Raji (cell line): ENCODE measurements around the gene EMILIN3.

Source experiments
- POLR2A ChIP-seq: IDR thresholded peaks from 2 replicates; pipeline ENCODE4 v1.6.1; 2011; ENCODE audit warnings: low read depth, low read length, control low read depth; ENCODE audit not compliant: insufficient read depth

The EMILIN3 gene

DNA sequence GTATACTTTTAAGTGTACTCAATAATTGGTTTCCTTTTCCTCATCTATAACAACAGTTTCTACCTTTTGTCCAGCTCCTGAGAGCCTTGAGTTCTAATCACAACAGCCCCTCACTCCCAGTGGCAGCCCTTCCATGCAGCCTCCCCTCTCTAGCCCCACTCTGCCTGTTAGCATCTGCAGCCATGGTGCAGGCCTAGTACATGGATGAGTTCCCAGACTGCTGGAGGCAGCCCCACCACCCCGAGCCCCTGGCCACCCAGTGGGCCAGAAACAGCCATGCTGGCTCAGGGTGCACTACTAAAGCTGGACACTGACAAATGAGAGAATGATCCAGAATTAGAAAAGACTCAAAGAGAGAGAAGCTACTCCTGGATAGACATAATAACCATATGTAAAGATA lies 35.7 kb downstream of the EMILIN3 start:
- TF ChIP-seq POLR2A = no peak

DNA sequence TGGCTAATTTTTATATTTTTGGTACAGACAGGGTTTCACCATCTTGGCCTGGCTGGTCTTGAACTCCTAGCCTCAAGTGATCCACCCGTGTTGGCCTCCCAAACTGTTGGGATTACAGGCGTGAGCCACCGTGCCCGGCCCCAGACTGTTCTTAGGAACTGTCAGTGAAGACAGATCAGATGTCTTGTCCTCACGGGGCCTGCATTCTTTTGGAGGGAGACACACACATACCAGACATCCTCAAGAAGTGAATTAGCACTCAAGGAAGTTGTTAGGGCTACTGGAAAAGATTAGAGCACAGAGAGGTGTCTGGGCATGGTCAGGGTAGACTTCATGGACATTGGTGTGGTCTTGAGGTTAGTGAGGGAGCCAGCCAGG lies 36.3 kb downstream of the EMILIN3 start:
- TF ChIP-seq POLR2A = no peak

DNA sequence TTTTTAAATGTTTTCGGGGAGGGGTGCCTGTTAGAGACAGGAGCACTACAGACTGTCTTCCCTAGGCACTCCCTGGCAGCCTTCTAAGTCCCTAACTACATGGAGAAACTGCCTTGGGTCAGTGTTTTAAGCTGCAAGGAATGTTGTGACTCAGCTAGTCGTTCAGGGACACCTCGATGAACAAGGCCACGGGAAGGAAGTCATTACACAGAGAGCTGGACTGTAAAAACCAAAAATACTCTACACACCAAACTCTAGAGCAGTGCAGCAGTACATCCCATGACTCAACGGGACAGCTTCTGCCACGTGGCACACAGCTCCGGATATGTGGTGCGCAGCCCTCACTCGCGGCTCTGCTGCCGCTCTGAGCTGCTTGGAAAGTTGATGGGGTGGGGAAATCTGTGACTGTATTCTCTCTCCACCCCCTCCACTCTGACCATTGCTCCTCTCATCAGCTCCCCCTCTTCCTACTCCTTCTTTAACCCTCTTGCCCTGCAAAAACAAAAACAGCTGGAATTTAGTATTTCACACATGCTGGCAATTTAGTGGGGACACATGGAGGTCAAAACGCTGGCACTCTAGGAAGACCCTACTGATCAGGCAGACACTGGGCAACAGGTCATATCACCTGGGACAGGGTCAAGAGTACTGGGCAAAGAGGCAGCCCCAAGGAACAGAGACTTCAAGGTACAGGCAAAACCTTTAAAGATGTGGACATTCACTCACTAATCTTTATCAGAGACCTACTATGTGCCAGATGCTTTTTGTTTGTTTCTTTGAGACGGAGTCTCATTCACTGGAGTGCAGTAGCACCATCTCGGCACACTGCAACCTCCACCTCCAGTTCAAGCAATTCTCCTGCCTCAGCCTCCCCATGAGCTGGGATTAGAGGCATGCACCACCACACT lies 36.9 kb downstream of the EMILIN3 start:
- no peak for TF ChIP-seq POLR2A

DNA sequence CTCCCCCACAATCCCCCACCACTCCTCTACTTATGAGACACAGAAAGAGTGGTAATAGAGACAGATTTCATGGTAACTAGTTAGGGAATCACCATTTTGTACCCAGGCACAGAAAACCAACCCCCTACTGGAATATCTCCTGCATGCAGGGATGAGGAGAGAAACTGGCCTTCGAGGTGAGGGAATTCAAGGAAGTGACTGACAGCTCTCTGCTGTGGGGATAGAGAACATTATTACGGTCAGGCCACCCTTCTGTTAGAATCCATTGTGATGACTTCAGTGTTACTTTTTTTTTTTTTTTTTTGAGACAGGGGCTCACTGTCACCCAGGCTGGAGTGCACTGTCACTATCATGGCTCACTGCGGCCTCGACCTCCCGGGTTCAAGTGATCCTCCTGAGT lies 39.4 kb downstream of the EMILIN3 start:
- no peak for TF ChIP-seq POLR2A

DNA sequence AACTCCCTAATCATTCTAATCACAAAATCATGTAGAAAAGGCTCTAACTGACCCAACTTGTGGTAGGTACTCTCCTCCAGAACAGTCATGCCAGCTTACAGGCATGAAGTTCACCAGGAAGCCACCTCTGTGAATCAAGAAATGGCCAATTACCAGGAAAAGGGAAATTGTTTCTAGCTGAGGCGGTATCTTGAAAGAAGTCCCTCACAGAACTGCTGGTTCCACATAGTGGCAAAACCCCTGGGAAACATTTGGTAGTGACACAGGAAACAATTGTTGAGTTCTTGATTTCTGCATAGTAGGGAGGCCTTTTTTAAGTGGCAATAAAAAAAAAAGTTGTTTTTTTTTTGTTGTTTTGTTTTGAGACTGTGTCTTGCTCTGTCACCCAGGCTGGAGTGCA lies 45.6 kb downstream of the EMILIN3 start:
- TF ChIP-seq POLR2A = no peak

DNA sequence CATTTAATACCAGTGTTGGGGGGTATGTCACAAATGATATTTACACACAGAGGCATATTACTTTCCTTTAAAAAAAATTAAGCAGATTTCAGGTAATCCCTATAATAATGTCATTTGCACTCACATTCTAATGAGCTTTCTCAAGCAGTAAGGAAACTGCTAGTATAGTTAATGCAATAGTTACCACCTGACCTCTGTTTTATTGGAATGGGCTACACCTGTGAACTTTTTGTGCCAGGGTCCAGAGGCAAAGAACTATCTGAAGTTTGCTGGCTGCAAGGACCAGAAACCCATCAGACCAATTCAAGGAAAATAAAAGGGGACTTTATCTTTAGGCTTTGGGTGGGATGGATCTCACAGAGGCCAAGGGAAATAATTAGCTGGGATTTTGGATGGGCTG lies 46.2 kb downstream of the EMILIN3 start:
- no peak for TF ChIP-seq POLR2A

DNA sequence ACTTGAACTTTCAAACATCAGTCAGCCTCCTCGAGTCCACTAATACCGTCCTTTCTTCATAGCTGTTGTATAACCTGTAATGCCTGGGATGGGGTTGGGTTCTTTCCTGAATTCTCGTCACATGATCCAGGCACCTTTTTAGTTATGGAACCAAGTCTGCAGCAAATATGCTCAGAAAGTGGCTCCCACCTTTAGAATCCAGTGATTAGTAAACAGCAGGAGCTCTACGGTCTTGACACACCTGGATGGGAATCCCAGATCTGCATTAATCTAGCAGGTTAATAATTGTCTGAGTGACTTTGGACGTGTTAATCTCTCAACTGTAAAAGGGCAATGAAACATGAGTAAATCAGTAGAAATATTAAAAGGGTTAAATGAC lies 48.4 kb downstream of the EMILIN3 start:
- no peak for TF ChIP-seq POLR2A

DNA sequence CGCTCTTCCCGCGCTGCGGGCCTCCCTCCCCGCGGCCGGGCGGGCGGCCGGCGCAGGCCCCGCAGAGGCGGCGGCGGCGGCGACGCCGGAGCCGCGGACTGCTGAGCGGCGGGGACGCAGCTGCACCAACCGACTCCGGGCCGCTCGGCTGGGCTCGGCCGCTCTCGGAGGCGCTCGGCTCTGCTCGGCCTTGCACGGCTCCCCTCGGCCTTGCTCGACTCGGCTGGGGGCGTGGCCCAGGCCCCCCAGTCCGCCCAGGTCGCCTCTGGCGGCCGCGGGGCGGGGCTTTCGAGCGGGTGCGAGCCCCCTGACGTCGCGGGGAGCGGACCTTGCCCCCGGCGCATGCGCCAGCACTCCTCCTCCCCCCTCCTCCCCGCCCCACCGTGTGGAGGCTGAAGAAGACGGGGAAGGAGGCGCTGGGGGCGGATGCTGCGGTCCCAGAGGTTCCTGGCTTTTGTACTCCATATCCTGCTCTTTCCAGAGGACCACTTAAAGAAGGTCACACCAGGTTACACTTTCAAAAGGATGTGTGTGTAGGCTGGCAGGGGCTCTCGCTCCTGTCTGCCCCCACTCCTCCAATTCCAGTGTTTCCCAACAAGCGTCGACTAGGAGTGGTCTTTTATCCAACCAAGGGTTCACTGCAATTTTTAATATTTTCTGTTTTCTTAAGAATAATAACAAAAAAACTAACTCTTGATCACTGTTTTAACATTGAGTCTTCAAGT lies 48.9 kb downstream of the EMILIN3 start, which contains the start of gene ZHX3:
ZHX3 (minus strand) TSS at position 186 of the 725 bp plus-strand sequence. CDS start 112,815 bp downstream, outside the sequence.
- TF ChIP-seq POLR2A = peak; percentile 72

DNA sequence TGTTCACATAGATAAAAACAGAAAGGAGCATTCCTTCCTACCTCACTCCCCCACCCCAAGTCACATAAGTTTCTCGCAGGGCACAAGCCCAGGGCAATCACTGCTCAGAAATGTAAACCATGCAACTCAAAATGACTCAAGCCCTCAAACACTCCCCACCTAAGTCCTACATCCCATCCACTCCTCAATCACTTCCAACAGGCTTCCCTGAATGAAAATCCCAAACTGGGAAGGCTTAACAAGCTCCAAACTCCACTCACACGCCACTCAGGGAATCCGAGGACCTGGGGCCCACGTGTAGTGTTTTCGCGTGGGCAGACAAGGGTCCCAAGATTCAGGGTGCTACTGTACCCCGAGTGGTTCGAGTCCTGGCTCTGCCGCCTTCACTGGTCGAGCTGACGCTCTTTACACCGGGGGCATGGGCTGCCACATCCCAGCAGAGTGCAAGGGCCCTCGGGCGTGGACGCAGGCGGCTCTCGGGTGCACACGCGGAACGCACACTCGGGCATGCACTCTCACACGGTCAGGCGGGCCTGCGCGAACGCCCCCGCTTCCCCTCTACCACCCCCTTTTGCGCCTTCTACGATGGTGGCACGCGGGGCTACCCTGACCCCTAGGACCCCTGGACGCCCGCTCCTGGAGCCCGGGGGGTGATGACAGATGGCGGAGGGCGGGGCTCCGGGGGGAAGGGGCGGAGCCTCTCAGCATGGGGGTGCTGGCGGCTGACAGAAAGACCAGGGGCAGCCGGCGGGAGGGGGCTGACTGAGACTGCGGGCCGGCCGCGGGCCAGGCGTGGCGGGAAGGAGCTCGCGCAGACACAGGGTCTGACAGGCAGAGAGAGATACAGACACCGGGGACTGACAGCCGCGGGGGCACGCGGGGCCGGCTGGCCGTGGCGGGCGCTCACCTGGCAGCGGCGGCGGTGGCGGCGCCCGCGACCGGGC lies 49.7 kb downstream of the EMILIN3 start:
- no peak for TF ChIP-seq POLR2A

DNA sequence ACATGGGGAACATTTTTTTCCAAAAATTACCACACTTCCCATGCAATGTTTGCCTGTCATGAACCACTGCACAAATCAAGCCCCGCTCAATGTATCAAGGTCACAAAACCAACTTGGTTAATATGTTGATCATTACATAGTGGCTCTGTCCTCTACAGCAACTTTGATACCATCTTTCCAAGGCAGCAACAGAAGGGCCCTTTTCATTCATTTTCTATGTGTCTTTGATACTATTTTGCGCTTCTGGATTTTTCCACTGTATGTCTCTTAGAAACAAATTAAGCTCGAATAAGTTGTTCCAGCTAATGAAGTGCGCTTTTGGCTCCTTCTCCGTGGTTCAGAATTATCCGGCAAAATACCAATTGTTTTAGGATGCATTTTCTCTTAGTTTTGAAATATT lies 50.6 kb downstream of the EMILIN3 start:
- TF ChIP-seq POLR2A = no peak

DNA sequence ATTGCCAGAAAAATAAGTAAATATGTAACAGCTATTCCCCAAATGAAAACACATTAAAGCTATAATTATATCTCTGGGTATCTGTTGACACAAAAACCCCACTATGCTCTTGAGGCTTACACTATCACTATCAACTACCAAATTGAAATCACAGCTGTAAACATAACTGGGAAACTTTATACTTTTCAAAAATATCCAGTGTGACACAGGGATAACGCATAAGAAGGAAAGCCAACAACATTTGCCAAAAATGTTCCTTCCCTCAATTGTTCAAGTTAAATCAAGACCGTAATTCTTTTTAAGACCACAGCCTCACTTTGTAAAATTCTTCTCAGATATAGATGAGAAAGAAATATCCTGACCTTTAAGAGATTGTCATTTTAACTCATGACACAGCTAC lies 52.2 kb downstream of the EMILIN3 start:
- no peak for TF ChIP-seq POLR2A
